Central memory CD8-positive, alpha-beta T cell (primary cell): Measurements from ENCODE around the gene GRIK1.
A peak's percentile ranks its signal among the peaks of the same experiment; 100 is the strongest.

ENCODE experiments used
- ATAC-seq: fragments of 150-1000 bp; cut with Tn5 transposase; replicated peaks from 2 replicates; pipeline ENCODE4 v1.10.0; 2022; ENCODE audit warnings: mild to moderate bottlenecking, moderate FRiP score, moderate number of reproducible peaks; ENCODE audit not compliant: poor library complexity, severe bottlenecking; ENCODE audit errors: extremely low read depth
- DNase-seq, 2 donors: peaks; one replicate each; pipeline ENCODE4 v3.0.0; 2021; ENCODE audit warnings: low spot score in 2 of 2
- H3K27ac Mint-ChIP-seq: one replicate; pipeline ENCODE4 v1.8.0; 2022; ENCODE audit warnings: low read depth, mild to moderate bottlenecking, moderate library complexity, mixed read lengths
- H3K27me3 Mint-ChIP-seq: one replicate; pipeline ENCODE4 v1.8.0; 2022; ENCODE audit warnings: mixed read lengths
- H3K36me3 Mint-ChIP-seq: one replicate; pipeline ENCODE4 v1.8.0; 2022; ENCODE audit warnings: mild to moderate bottlenecking, moderate library complexity, mixed read lengths; ENCODE audit not compliant: insufficient read depth
- H3K4me1 Mint-ChIP-seq: one replicate; pipeline ENCODE4 v1.8.0; 2022; ENCODE audit warnings: mixed read lengths
- H3K4me3 Mint-ChIP-seq: one replicate; pipeline ENCODE4 v1.8.0; 2022; ENCODE audit warnings: mild to moderate bottlenecking, moderate library complexity, mixed read lengths
- H3K9me3 Mint-ChIP-seq: one replicate; pipeline ENCODE4 v1.8.0; 2022; ENCODE audit warnings: mixed read lengths

Gene GRIK1

DNA sequence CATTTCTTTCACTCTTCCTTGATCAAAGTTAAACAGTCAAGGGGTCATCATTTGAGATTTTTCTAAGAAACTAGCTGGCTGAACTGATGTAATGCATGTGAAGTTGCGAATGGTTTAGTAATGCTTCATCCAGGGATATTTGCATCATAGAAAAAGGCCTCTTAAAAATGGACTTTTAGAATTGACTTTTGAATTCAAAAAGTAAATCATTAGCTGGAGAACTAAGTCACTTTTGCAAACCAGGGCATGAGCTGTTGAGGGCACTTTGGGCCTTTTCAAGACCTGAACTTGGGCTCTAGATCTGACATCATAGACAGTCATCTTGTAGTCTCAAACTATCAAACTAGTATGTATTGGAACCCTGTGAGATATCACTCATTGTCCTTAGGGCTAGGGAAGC lies 85.0 kb downstream of the GRIK1 start:
- no peaks in the 10 kb centered on the region for H3K36me3 Mint-ChIP-seq
- no peak for ATAC-seq

DNA sequence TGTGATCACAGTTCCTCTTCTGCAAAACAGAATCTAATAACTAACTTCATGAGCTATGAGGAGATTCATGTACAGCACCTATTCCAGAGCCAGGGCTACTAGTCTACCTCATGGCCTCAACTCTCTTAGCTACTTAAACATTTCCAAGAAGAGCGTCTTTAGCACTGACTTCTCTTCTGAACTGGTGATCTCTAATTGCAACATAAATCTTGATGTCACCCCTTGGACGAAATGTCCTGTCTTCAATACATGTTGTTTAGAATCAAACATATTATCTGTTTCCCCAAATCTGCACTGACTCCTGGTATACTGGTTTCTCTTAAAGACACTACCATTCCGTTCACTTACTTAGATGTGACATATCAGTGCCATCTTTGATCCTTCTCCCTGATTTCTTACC lies 88.2 kb downstream of the GRIK1 start:
- Mint-ChIP-seq H3K36me3 (no peaks in the 10 kb centered on the region), H3K27ac (no peak overlapping the region), H3K4me1 (no peaks in the 10 kb centered on the region), H3K27me3 (no peaks in the 10 kb centered on the region), H3K4me3 (no peak overlapping the region), H3K9me3 (peaks cover 3% of the 10 kb centered on the region)
- ATAC-seq (no peak), DNase-seq (no peak)

More for the DNA sequence above, 85.0 kb downstream of the GRIK1 start:
- Mint-ChIP-seq H3K27ac (no peak overlapping the region), H3K4me1 (no peaks in the 10 kb centered on the region), H3K4me3 (no peak overlapping the region), H3K27me3 (no peaks in the 10 kb centered on the region), H3K9me3 (no peaks in the 10 kb centered on the region)
- DNase-seq = no peak

DNA sequence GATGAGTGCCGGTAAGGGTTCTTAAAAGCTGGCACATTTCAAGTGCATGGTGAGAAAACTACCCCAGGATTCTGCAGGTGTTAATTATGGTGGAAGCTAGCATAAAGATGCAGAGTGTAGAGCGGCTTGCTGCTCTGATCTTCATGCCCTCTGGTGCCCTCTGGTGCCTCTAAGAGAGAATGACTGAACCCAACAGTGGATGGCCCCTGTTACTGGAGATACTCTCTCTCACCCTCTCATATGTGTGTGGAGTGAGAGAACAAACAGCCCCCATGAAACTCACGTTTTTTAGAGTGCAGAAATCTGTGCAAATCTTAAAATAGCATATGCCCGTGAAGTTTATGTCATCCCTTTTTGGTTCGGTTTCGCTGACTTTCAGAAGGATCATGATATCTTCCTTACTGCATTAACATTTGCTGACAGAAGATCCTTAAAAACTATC lies 90.0 kb downstream of the GRIK1 start:
- Mint-ChIP-seq H3K9me3 (peaks cover 3% of the 10 kb centered on the region), H3K36me3 (no peaks in the 10 kb centered on the region), H3K27ac (no peak overlapping the region), H3K4me1 (no peaks in the 10 kb centered on the region), H3K4me3 (no peak overlapping the region), H3K27me3 (no peaks in the 10 kb centered on the region)
- peak; percentile 19 for ATAC-seq
- no peak for DNase-seq

DNA sequence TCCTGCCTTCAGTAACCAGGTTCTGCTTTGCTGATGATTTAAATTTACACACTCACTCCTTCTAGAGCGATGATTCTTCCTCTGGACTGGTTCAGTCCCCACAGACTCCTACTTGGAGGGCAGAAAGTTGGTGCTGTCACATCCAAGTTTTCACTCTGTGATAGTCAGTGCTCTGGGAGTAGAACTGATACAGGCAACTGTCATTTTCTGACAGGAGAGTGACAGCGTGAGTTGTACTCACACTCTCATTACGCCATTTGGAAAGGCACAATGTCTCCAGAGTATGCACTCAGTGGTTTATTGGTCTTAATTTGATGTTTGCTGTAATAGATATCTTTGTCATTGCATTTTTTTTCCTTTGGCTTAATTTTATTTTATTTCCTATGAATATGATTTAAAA lies 96.0 kb downstream of the GRIK1 start:
- Mint-ChIP-seq H3K9me3 (peaks cover 3% of the 10 kb centered on the region), H3K27me3 (no peaks in the 10 kb centered on the region), H3K4me1 (no peaks in the 10 kb centered on the region), H3K4me3 (no peak overlapping the region), H3K36me3 (no peaks in the 10 kb centered on the region), H3K27ac (no peak overlapping the region)
- ATAC-seq (no peak), DNase-seq (no peak)

DNA sequence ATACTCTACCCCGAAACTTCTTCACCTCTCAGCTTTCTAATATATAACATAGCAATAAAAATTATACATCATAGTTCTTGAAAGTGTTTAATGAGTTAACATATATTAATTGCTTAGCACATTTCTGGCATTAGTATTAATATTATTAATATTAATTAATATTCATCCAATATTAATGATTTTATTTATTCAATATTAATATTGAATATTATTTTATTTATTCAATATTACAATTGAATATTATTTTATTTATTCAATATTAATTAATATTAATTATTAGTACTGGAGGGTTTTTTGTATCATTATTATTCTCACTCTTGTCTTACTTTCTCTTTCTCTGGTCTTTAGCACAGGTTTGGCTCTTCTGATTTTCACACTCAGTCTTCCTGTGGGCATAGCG lies 105.2 kb downstream of the GRIK1 start:
- Mint-ChIP-seq H3K4me3 (no peak overlapping the region), H3K4me1 (no peaks in the 10 kb centered on the region), H3K36me3 (no peaks in the 10 kb centered on the region), H3K27me3 (no peaks in the 10 kb centered on the region), H3K9me3 (peaks cover 12% of the 10 kb centered on the region), H3K27ac (no peak overlapping the region)
- ATAC-seq = no peak
- no peak for DNase-seq

DNA sequence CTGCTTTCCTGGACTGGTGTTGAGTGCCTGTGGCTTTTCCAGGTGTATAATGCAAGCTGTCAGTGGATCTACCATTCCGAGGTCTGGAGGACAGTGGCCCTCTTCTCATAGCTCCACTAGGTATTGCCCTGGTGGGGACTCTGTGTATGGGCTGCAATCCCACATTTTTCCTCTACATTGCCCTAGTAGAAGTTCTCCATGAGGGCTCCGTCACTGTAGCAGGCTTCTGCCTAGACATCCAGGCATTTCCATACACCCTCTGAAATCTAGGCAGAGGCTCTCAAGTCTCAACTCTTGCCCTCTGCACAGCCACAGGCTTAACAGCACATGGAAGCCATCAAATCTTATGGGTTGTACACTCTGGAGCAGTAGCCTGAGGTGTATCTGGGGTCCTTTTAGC lies 107.6 kb downstream of the GRIK1 start:
- ATAC-seq (no peak), DNase-seq (no peak)
- H3K36me3 Mint-ChIP-seq = no peaks in the 10 kb centered on the region
- no peak overlapping the region for H3K4me3 Mint-ChIP-seq
- H3K27me3 Mint-ChIP-seq = no peaks in the 10 kb centered on the region
- no peaks in the 10 kb centered on the region for H3K4me1 Mint-ChIP-seq
- H3K27ac Mint-ChIP-seq = no peak overlapping the region
- H3K9me3 Mint-ChIP-seq = peaks cover 18% of the 10 kb centered on the region

DNA sequence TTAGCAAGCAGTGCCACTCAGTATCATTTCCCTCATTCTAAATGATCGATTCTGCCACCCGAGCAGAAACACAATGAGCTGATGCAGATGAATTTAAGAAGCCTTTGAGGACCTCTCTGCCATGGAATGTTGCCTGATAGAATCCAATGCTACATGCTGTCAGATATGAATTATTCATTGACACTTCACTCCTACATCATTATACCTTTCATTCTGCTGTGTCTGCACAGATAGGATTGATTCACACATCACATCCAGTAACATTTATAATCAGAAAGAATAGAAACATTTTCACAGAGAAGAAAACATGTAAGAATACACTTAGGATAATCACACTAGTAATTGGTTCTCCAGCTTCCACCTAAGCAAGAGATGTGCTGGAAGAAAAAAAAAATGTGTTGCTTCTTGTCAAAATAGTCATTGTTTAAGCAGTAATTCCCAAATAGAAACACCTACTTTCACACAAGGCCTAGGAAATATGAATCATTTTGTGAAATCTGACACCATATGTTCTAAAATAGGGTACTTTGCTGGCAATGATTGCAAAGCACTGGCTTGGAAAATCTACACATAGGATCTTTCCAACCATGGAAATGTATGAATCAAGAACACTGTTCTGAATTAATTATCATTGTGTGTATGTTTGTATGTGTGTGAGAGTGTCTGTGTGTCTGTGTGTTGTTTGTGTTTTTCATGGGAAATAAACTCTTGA lies 110.1 kb downstream of the GRIK1 start:
- H3K36me3 Mint-ChIP-seq = no peaks in the 10 kb centered on the region
- H3K27me3 Mint-ChIP-seq = no peaks in the 10 kb centered on the region
- no peak overlapping the region for H3K27ac Mint-ChIP-seq
- DNase-seq = no peak
- no peaks in the 10 kb centered on the region for H3K4me1 Mint-ChIP-seq
- peaks cover 18% of the 10 kb centered on the region for H3K9me3 Mint-ChIP-seq
- no peak overlapping the region for H3K4me3 Mint-ChIP-seq
- no peak for ATAC-seq

DNA sequence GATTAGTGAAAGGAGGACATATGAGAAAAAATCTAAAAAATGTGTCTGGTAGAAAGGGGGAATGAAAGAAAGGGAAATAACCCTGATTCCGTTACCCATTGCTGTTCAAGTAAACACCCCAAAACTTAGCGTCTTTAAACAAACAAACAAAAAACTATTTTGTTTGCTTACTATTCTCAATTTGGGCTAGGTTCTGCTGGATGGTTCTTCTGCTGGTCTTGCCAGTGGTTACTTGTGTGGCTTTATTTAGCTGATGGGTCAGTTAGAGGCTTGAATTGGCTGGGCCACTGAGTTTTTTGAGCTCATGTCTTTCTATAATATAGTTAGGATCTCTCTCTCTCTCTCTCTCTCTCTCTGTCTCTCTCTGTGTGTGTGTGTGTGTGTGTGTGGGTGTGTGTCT lies 112.1 kb downstream of the GRIK1 start:
- no peak for ATAC-seq
- no peaks in the 10 kb centered on the region for H3K36me3 Mint-ChIP-seq
- H3K27ac Mint-ChIP-seq = no peak overlapping the region
- DNase-seq = no peak
- H3K9me3 Mint-ChIP-seq = peaks cover 13% of the 10 kb centered on the region
- no peak overlapping the region for H3K4me3 Mint-ChIP-seq
- H3K4me1 Mint-ChIP-seq = no peaks in the 10 kb centered on the region
- H3K27me3 Mint-ChIP-seq = no peaks in the 10 kb centered on the region

DNA sequence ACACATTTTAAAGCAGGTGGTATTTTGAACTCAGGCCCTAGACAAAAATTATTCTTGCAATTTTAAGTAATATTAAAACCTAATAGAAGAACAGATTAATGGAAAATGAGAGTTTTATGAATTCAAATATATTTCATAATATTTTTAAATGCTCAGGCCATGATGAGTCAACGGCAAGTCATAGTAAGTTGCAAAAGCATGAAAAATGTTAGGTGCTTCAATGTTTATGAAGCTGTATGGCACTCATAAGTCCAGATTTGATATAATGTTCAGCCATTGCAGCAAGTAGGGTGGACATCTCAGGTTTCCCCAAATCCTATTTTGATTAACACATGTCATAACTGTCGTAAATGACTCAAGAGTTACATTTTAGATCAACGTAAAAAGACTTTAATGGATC lies 112.6 kb downstream of the GRIK1 start:
- H3K36me3 Mint-ChIP-seq = no peaks in the 10 kb centered on the region
- no peaks in the 10 kb centered on the region for H3K27me3 Mint-ChIP-seq
- peaks cover 13% of the 10 kb centered on the region for H3K9me3 Mint-ChIP-seq
- H3K27ac Mint-ChIP-seq = no peak overlapping the region
- H3K4me1 Mint-ChIP-seq = no peaks in the 10 kb centered on the region
- DNase-seq (no peak), ATAC-seq (no peak)
- H3K4me3 Mint-ChIP-seq = no peak overlapping the region

DNA sequence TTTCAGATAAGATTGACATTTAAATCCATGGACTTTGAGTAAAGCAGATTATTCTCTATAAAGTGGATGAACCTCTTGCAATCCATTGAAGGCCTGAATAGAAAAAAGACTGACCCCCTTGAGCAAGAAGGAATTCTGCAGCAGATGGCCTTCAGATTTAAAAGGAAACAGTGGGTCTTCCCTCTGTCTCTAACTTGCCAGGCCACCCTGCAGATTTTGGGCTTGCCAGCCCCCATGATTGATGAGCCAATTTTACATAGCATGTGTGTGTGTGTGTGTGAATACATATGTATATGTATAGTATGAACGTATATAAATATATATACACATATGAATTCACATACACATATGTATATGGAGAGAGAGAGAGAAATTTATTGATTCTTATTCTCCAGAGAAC lies 113.4 kb downstream of the GRIK1 start:
- Mint-ChIP-seq H3K9me3 (peaks cover 10% of the 10 kb centered on the region), H3K4me1 (no peaks in the 10 kb centered on the region), H3K36me3 (no peaks in the 10 kb centered on the region), H3K27ac (no peak overlapping the region), H3K4me3 (no peak overlapping the region), H3K27me3 (no peaks in the 10 kb centered on the region)
- DNase-seq = no peak
- ATAC-seq = no peak

DNA sequence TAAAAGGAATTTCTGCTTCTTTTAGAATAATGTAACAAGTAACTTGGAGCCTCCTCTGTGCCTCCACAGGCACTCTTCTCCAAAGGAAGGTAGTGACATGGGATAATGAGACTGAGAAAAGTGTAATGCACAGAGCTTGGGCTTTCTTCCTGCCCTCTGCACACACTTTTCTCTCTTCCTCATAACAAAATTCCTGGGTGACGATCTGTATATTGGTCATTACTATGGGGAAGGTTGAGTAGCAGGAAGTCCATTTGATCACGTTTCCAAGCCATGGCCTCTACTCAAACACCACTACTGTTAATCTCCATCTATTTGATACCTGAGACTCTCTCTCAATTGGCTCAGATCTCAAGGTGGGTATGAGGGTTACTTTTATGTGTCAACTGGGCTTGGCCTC lies 113.9 kb downstream of the GRIK1 start:
- ATAC-seq = no peak
- H3K27ac Mint-ChIP-seq = no peak overlapping the region
- no peaks in the 10 kb centered on the region for H3K4me1 Mint-ChIP-seq
- no peaks in the 10 kb centered on the region for H3K36me3 Mint-ChIP-seq
- no peaks in the 10 kb centered on the region for H3K27me3 Mint-ChIP-seq
- peaks cover 6% of the 10 kb centered on the region for H3K9me3 Mint-ChIP-seq
- no peak for DNase-seq
- H3K4me3 Mint-ChIP-seq = no peak overlapping the region

DNA sequence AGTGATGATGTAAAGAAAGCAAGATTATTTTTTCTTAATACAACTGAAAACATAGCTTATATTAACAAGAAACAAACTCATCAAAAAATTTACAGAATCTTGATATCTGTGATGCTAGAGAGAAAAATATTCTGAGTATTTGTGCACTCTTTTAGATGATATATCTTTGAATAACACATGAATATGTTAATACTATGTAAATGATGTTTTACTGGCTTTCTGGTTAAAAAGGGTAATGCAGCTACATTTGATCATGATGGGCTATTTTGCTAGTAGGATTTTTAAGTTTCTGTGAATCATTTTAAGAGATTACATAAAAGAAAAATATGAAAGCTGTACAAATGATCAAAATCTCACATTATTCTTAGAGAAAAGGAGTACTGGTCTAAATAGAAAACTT lies 114.5 kb downstream of the GRIK1 start:
- H3K36me3 Mint-ChIP-seq = no peaks in the 10 kb centered on the region
- DNase-seq (no peak), ATAC-seq (no peak)
- no peaks in the 10 kb centered on the region for H3K4me1 Mint-ChIP-seq
- H3K27ac Mint-ChIP-seq = no peak overlapping the region
- no peaks in the 10 kb centered on the region for H3K27me3 Mint-ChIP-seq
- H3K4me3 Mint-ChIP-seq = no peak overlapping the region
- H3K9me3 Mint-ChIP-seq = peaks cover 6% of the 10 kb centered on the region

DNA sequence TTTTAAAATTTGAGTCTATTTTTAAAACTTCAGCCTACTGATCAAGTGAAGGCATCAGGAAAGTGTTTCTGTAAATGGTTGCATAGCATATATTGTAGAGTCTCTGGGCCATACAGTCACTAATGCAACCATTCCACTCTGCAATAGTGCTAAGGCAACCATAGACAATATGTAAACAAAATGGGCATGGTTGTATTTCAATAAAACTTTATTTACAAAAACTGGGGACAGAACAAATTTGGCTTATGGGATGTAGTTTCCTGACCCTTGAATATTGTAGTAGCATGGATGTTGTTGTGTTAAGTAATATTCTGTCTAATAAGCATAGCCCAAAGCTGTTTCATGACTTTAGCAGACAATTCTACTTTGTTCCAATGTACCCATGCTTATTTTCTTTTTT lies 117.7 kb downstream of the GRIK1 start:
- DNase-seq (no peak), ATAC-seq (no peak)
- Mint-ChIP-seq H3K27me3 (no peaks in the 10 kb centered on the region), H3K27ac (no peak overlapping the region), H3K9me3 (no peaks in the 10 kb centered on the region), H3K4me3 (no peak overlapping the region), H3K4me1 (no peaks in the 10 kb centered on the region), H3K36me3 (no peaks in the 10 kb centered on the region)
